GM11168 (cell line): ENCODE measurements around the gene ZBTB34.

Experiments used
- in situ Hi-C: fragments of 300-500 bp; cut with MboI; formaldehyde crosslinking; loops from one replicate; pipeline ENCODE4 v1.12.0; 2022; ENCODE audit warnings: low sequenced_read_pairs; ENCODE audit not compliant: unreplicated experiment

Gene ZBTB34

GRCh38 chr9:126874546-126875314 lies 14.3 kb downstream of the ZBTB34 start:
- in situ Hi-C loops: no loop called here

- in situ Hi-C loops: no loop called here
Observed at GRCh38 chr9:126875756-126876510, 15.5 kb downstream of the ZBTB34 start.

- in situ Hi-C loops: no loop called here
Observed at GRCh38 chr9:126876531-126876930, 16.1 kb downstream of the ZBTB34 start.

DNA sequence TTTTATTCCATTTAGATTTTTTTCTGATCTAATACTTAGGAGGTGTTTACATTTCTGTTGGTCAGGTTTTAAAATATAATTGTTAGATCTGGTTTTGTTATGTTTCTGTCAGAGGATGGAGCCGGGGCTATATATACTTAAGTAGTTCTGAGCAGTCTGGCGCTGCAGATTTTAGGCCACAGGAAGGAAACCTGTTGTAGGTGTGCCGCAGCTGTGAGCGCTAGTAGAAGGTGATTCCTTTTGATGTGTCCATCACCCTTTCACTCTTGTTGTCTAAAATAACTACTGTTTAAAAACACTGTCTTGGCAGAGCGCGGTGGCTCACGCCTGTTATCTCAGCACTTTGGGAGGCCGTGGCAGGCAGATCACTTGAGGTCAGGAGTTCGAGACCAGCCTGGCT lies 17.0 kb downstream of the ZBTB34 start:
- in situ Hi-C loops: no loop called here

DNA sequence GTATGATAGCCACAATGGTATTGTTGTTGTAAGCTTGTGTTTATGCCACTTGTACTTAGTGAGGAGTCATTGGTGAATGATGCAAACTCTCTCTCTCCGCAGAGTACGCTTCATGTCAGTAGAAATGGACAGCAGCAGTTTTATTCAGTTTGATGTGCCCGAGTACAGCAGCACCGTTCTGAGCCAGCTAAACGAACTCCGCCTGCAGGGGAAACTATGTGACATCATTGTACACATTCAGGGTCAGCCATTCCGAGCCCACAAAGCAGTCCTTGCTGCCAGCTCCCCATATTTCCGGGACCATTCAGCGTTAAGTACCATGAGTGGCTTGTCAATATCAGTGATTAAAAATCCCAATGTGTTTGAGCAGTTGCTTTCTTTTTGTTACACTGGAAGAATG lies 18.8 kb downstream of the ZBTB34 start:
- in situ Hi-C loops: no loop called here

GRCh38 chr9:126880226-126880946 lies 19.9 kb downstream of the ZBTB34 start:
- in situ Hi-C loops: no loop called here

DNA sequence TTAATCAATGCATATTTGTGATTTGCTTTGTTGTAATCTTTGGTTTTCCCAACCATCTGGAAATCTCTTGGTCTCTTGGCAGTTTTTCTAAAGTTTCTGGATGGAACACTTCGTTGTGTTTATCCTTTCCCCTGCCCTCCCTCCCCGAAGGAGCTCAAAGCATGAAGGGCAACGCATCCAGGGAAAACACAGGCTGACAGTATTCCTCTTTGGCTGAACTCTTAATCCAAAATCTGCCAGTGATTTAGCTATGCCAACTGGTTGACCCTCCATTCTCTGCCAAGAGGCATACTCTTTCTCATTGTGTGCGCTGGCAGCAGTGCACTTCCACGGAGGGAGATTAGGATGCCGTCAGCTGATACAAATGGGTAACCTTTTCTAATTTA lies 20.5 kb downstream of the ZBTB34 start:
- in situ Hi-C loops: no loop called here

DNA sequence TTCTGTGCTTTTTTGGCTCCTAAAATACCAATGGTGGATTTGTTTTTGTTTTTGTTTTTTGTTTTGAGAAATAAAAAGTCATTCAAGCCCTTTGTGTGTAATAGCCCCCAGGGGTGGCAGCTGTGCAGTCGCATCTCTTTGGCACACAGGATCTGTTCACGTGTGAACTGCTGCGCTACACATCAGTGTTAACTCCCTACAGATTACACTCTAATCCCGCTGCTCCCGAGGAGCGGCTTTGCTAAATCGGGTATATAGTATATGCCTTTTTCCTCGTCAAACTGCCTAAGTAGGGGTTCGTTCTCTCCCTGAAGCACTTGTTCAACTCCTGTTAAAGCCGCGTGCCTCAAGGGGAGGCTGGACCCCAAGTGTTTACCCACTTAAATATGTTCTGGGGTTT lies 22.3 kb downstream of the ZBTB34 start:
- in situ Hi-C loops: no loop called here

DNA sequence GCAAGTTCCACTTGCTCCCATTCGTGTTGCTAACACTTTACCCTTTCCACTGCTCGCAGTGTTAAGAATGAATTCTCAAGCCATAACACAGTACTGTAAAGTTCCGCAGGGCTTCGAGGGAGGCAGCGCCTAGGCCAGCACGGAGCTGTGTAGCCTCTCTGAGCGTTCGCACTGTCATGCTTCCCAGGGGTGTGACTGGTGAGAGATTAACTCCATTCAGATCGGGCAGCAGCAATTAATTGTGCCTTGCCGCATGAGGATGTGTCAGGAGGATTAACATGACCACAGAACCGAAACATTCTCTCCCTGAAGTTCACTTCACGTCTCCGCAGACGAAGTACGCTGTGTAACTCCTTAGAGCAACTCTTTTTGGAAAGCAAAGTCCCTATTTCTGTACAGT lies 23.2 kb downstream of the ZBTB34 start:
- in situ Hi-C loops: no loop called here

DNA sequence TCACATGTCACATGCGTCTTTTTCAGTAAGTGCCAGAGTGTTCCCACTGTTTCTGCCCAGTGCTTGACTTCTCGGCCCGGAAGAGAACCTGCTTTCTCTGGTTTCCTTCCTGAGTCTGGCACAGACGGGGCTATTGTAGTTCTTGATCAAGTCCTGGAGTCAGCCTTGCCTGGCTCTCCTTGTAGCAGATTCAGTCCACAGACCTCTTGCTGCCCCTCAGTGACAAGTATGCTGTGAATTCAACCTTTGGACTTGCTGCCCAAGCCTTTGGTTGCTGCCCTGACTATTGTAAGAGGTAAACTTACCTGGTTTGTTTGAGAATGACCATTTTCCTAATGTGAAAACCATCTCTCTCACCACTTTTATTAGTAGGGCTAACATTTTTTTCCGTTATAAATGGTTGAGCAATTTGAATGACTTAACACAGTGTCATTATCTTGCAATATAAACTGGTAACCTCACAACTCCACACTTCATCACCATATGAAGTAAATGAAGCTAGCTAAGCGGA lies 24.7 kb downstream of the ZBTB34 start:
- in situ Hi-C loops: no loop called here

GRCh38 chr9:126886034-126886822 lies 25.8 kb downstream of the ZBTB34 start:
- in situ Hi-C loops: no loop called here

GRCh38 chr9:126886897-126887296 lies 26.5 kb downstream of the ZBTB34 start:
- in situ Hi-C loops: no loop called here

- in situ Hi-C loops: no loop called here
Observed at GRCh38 chr9:126891676-126892075, 31.2 kb downstream of the ZBTB34 start.

DNA sequence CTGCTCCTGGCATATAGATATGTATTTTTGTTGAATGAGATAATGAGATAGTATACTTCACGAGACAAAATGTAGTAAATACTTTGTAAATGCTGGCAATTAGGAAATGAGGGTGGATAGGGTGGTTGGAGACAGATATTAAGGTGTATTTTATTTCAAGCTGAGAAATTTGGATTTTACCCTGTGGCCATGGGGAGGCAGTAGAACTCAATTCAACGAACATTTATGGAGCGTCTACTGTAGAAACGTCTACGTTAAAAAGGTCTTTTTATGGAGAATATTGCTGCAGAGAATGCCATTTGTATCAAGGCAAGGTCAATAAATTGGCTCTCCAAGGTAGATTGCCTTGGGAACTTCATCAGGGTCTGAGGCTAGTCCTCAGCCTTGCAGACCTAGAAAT lies 32.6 kb downstream of the ZBTB34 start:
- in situ Hi-C loops: no loop called here

- in situ Hi-C loops: no loop called here
Observed at GRCh38 chr9:126894052-126894603, 33.7 kb downstream of the ZBTB34 start.

DNA sequence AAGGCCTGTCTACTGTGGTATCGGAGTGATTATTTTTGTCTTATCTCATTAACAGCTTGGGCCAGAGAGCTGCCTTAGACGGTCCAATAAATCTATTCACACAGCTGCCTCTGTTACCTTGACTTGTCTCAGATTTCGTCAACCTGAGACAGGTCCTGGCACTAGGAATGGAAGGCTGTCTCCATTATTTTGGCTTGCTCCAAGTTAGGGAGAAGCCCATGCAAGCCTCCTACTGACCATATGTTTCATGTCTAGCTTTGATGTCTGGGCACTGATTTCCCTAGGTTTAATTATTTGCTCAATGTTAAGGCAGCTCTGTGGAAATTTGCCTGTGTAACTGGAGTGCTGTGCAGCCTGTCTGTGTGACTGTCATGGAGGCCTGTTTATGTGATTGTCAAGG lies 41.8 kb downstream of the ZBTB34 start:
- in situ Hi-C loops: no loop called here

DNA sequence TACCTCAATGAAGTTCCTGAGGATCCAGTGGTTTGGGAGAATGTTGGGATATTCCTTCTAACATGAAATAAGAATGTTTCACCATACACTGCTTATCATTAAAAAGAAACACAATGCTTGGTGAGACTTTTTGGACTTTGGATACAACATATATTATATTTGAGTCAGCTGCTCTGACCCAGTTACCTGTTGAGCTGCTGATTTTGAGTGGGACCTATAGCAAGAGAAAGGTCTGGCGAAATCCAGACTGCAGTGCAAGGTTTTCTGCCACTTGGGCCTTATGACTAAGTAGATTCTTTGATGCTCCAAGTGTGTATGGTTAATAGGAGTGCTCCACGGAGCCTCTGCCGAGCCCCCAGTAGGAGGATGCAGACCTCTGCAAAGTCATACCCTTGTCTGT lies 44.1 kb downstream of the ZBTB34 start:
- in situ Hi-C loops: no loop called here

DNA sequence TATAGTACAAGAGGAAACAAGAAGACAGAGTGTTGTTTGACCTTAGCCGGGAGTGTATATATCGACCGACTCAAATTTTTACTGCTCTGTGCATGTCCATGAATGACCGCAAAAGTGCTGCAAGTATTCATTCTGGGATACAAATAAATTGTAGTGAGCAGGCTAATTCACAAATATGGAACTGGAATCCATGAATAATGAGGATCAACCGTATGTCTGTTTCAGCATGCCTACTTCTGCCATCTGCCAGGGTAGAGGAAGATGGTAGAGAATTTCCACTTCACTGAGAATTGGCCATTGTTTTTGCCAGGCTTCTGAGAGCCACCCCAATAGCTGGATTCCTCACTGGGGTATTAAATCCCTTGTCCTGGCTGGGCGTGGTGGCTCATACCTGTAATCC lies 45.7 kb downstream of the ZBTB34 start:
- in situ Hi-C loops: no loop called here

DNA sequence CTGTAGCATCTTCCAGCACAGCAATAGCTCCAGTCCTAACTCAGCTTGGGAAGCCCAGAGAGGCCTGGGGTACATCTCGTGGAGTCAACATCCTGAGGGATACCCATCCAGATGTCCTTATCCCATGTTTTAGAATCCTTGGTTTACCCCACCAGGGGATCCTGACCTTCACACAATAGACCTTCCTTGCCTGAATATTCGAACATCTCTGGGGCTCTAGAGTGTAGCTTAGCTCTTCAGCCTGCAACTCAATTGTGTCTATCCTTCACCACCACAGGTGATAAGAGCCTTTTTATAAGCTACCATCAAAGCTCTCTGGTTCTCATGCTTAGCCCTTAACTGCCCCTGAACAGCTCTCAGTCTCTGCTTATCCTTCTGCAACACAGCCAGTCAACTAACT lies 46.6 kb downstream of the ZBTB34 start:
- in situ Hi-C loops: no loop called here
